Fibroblast of lung (primary cell): ENCODE results near the gene ARGLU1. TPM values are rescaled to one million over a fixed set of nuclear protein-coding genes. Genes with fewer than 3 reads are reported as not detected.

Source experiments
- DNase-seq, 2 donors: peaks; one replicate each; pipeline versions ENCODE4 v3.0.0 to v3.0.0-alpha.2; 2010; ENCODE audit warnings: low read depth in 2 of 2
- H2AFZ ChIP-seq: 2 replicates; pipeline ENCODE4 v1.5.1; 2012; ENCODE audit warnings: low read length, control low read depth, inconsistent platforms
- H3K27ac ChIP-seq: 2 replicates; pipeline ENCODE4 v1.5.1; 2011; ENCODE audit warnings: low read length, control low read depth; ENCODE audit not compliant: insufficient read depth
- H3K27me3 ChIP-seq: 2 replicates; pipeline ENCODE4 v1.5.1; 2011; ENCODE audit warnings: mild to moderate bottlenecking, low read length; ENCODE audit not compliant: control insufficient read depth, insufficient read depth
- H3K36me3 ChIP-seq: 2 replicates; pipeline ENCODE4 v1.5.1; 2011; ENCODE audit warnings: low read length; ENCODE audit not compliant: control insufficient read depth, insufficient read depth
- H3K4me1 ChIP-seq: 2 replicates; pipeline ENCODE4 v1.5.1; 2011; ENCODE audit warnings: low read length; ENCODE audit not compliant: control insufficient read depth, insufficient read depth; ENCODE audit errors: extremely low read depth
- H3K4me2 ChIP-seq: 2 replicates; pipeline ENCODE4 v1.5.1; 2011; ENCODE audit warnings: low read length, control low read depth; ENCODE audit not compliant: insufficient read depth; ENCODE audit errors: extremely low read depth
- H3K4me3 ChIP-seq, 4 experiments: fragments of 200-600 bp in 1 of 4; sonication (generic) in 1 of 4; replicated peaks in 1 of 4; 2 replicates each; pipeline ENCODE4 v1.5.1; 2011 to 2016; ENCODE audit warnings: low read length in 4 of 4, low read depth in 3 of 4, mild to moderate bottlenecking in 3 of 4, control low read depth in 2 of 4, inconsistent platforms in 1 of 4, mixed read lengths in 1 of 4; ENCODE audit not compliant: insufficient read depth in 1 of 4; ENCODE audit errors: control extremely low read depth in 1 of 4
- H3K79me2 ChIP-seq: 2 replicates; pipeline ENCODE4 v1.5.1; 2012; ENCODE audit warnings: mild to moderate bottlenecking, low read length, inconsistent platforms; ENCODE audit not compliant: control insufficient read depth, insufficient read depth
- H3K9ac ChIP-seq: 2 replicates; pipeline ENCODE4 v1.5.1; 2011; ENCODE audit warnings: mild to moderate bottlenecking, low read length, control low read depth; ENCODE audit not compliant: insufficient read depth
- H3K9me3 ChIP-seq: 2 replicates; pipeline ENCODE4 v1.5.1; 2012; ENCODE audit warnings: low read depth, low read length; ENCODE audit not compliant: control insufficient read depth, insufficient read depth
- H4K20me1 ChIP-seq: 2 replicates; pipeline ENCODE4 v1.5.1; 2011; ENCODE audit warnings: low read length; ENCODE audit not compliant: control insufficient read depth, insufficient read depth; ENCODE audit errors: extremely low read depth
- CTCF ChIP-seq, 2 donors: IDR thresholded peaks in 1 of 2; conservative IDR thresholded peaks in 1 of 2; 1 replicate in 1 of 2; 2 replicates in 1 of 2; pipeline ENCODE4 v1.5.1; 2011 to 2012; ENCODE audit warnings: low read length in 2 of 2, control low read depth in 1 of 2, inconsistent platforms in 1 of 2, low read depth in 1 of 2, mild to moderate bottlenecking in 1 of 2
- EZH2 ChIP-seq: IDR thresholded peaks from 2 replicates; pipeline ENCODE4 v1.5.1; 2012; ENCODE audit warnings: low read length, control low read depth, mild to moderate bottlenecking; ENCODE audit errors: missing control alignments
- polyA plus RNA-seq, 2 donors: library from polyadenylated mRNA; depleted of rRNA in 1 of 2; stranded (reverse) in 1 of 2; unstranded in 1 of 2; fragments of >200 nt; gene quantifications; 2 replicates each; pipeline ENCODE4 v1.2.1, GENCODE V29; 2011 to 2012; ENCODE audit warnings: missing spikeins in 1 of 2
- total RNA-seq: library from RNA; depleted of rRNA; stranded (reverse); fragments of >200 nt; gene quantifications from 2 replicates; pipeline ENCODE4 v1.2.1, GENCODE V29; 2014

Gene ARGLU1
- total and polyA plus RNA-seq, 2 donors (not counting 1 experiment from before 2014, with no cell fraction given): 45.4 to 45.6 TPM

- Histone ChIP-seq H3K4me2 (no peak overlapping the region), H3K27ac (no peak overlapping the region), H3K9ac (no peak overlapping the region), H2AFZ (no peak overlapping the region), H3K27me3 (no peaks in the 10 kb centered on the region), H3K36me3 (no peaks in the 10 kb centered on the region), H4K20me1 (no peaks in the 10 kb centered on the region), H3K4me3 (no peak overlapping the region), H3K79me2 (no peaks in the 10 kb centered on the region), H3K9me3 (no peaks in the 10 kb centered on the region), H3K4me1 (peaks cover 4% of the 10 kb centered on the region)
- TF ChIP-seq CTCF (conservative IDR thresholded peaks at IDR 0.05 in 1 of 2, IDR thresholded peaks at IDR 0.05 in 1 of 2; ENCODE audit: low read depth in 1 of 2, low read length in 2 of 2) (no peak), EZH2 (no peak)
- no peak for DNase-seq
Observed at GRCh38 chr13:106575896-106576295, 8.0 kb upstream of the ARGLU1 start.

- TF ChIP-seq EZH2: no peak
- no peak for TF ChIP-seq CTCF (conservative IDR thresholded peaks at IDR 0.05 in 1 of 2, IDR thresholded peaks at IDR 0.05 in 1 of 2; ENCODE audit: low read depth in 1 of 2, low read length in 2 of 2)
- no peaks in the 10 kb centered on the region for H3K27me3 ChIP-seq
- H3K36me3 ChIP-seq: no peaks in the 10 kb centered on the region
- no peaks in the 10 kb centered on the region for H3K79me2 ChIP-seq
- peak overlapping the region in 1 of 4 experiments; percentile 21 for H3K4me3 ChIP-seq
- H3K4me1 ChIP-seq: peaks cover 4% of the 10 kb centered on the region
- no peak overlapping the region for H3K9ac ChIP-seq
- peak overlapping the region; percentile 75 for H3K4me2 ChIP-seq
- no peaks in the 10 kb centered on the region for H4K20me1 ChIP-seq
- H3K27ac ChIP-seq: peak overlapping the region; percentile 1
- peak; percentile 43 to 55 for DNase-seq
- H3K9me3 ChIP-seq: no peaks in the 10 kb centered on the region
- H2AFZ ChIP-seq: peak overlapping the region; percentile 23
Observed at GRCh38 chr13:106573868-106574267, 5.9 kb upstream of the ARGLU1 start.

- Histone ChIP-seq H3K4me2 (peak overlapping the region; percentile 51), H3K79me2 (no peaks in the 10 kb centered on the region), H3K4me3 (peak overlapping the region in 1 of 4 experiments; percentile 21), H3K36me3 (no peaks in the 10 kb centered on the region), H2AFZ (no peak overlapping the region), H3K9ac (no peak overlapping the region), H3K27me3 (no peaks in the 10 kb centered on the region), H4K20me1 (no peaks in the 10 kb centered on the region), H3K27ac (peak overlapping the region; percentile 1), H3K4me1 (peaks cover 6% of the 10 kb centered on the region), H3K9me3 (no peaks in the 10 kb centered on the region)
- TF ChIP-seq EZH2 (no peak), CTCF (conservative IDR thresholded peaks at IDR 0.05 in 1 of 2, IDR thresholded peaks at IDR 0.05 in 1 of 2; ENCODE audit: low read depth in 1 of 2, low read length in 2 of 2) (no peak)
- peak; percentile 68 to 71 for DNase-seq
Observed at GRCh38 chr13:106573284-106573846, 5.4 kb upstream of the ARGLU1 start.
